ENCODE results near the gene ZNF718. TPM values are rescaled to one million over a fixed set of nuclear protein-coding genes. Genes with fewer than 3 reads are reported as not detected.

The ZNF718 gene
- 1.7 and 3.6 TPM in 2 replicates for total RNA-seq

DNA sequence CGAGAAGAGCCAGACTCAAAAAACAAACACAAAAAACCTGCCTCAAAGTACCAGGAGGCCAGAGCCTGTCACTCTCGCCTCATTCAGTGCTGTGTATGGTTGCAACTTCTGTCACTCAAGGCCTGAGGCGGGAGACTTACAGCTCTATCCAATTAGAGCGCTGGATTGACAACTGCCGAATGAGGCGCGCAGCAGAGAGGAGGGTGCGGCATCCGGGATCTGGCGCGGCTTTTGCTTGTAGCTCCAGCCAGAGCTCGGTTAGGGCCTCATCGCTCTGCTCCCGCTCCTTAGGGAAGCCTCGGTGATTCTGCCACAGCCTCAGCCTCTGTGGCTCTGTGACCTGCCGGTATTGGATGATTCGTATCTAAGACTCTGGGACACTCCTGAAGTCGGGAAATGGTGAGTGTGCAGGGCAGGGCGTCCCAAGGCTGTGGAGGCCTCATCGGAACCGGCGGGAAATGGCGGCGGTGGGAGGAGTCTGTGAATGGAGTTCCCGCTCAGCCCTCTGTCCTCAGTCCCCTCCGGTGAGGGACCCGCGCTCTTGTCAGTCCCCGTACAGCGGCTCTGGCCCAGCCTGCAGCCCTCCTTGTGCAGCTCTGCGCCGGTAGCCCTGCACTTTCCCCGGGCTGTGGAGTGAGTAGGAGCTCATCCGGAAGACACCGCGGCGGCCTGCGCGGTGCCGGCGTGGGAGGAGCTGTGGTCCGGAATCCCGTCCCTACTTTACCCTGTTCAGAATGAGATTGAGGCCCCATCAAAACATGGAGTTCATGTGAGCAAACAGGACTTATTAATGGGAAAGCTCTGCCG, at the start of gene ZNF718:
ZNF718 (plus strand) TSS at position 227 of the 807 bp plus-strand sequence; CDS start at position 397, 170 bp downstream.

Other genes starting within 250 kb of the ZNF718 start
- 7.1 and 7.6 TPM in 2 replicates for gene ZNF595, start 71.2 kb upstream of the ZNF718 start, total RNA-seq
- gene ZNF732, start 181.0 kb downstream of the ZNF718 start, total RNA-seq: 0.14 and 0.18 TPM in 2 replicates
- 9.1 and 9.8 TPM in 2 replicates for gene ZNF141, start 213.3 kb downstream of the ZNF718 start, total RNA-seq

Measured in smooth muscle cell of bladder (primary cell).